PC-3 (cell line): ENCODE results near the gene HLA-A.

Experiments used
- EZH2 ChIP-seq: fragments of 300-600 bp; sonication (generic); IDR thresholded peaks from one replicate; pipeline ENCODE4 v1.6.1; 2017; ENCODE audit warnings: antibody characterized with exemption, mild to moderate bottlenecking, low read length; ENCODE audit not compliant: unreplicated experiment
- TF ChIP-seq, protein P1 (sequence below): fragments of 300-600 bp; sonication (generic); conservative IDR thresholded peaks from 2 replicates; pipeline ENCODE4 v1.5.1; 2017; ENCODE audit warnings: antibody characterized with exemption, low read depth, mild to moderate bottlenecking, low read length

DNA sequence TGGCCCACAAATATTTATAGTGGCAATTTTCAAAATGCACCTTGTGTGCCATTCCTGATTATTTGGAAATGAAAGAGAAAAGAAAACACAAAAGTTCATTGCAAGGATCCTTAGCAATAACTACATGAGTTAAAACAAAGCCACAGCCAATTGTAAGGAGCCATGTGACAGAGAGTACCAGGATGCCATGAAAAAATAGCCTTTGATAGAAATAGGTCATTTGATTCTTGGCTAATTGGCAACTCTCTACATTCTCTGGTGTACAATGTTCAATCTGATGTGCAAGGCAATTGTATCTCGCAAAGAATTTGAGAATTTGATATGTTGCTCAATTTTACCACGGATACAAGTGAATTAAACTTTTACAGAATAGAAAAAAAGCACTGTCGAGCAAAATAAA is 9.6 kb downstream of the HLA-A start:
- TF ChIP-seq EZH2, result no peak
- TF ChIP-seq, protein P1, sequence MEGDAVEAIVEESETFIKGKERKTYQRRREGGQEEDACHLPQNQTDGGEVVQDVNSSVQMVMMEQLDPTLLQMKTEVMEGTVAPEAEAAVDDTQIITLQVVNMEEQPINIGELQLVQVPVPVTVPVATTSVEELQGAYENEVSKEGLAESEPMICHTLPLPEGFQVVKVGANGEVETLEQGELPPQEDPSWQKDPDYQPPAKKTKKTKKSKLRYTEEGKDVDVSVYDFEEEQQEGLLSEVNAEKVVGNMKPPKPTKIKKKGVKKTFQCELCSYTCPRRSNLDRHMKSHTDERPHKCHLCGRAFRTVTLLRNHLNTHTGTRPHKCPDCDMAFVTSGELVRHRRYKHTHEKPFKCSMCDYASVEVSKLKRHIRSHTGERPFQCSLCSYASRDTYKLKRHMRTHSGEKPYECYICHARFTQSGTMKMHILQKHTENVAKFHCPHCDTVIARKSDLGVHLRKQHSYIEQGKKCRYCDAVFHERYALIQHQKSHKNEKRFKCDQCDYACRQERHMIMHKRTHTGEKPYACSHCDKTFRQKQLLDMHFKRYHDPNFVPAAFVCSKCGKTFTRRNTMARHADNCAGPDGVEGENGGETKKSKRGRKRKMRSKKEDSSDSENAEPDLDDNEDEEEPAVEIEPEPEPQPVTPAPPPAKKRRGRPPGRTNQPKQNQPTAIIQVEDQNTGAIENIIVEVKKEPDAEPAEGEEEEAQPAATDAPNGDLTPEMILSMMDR, result no peak
